NCI-H526 treated with DMSO at 0.1 percent for 48 hours (cell line): ENCODE data around the gene INF2.

Experiments used
- DNase-seq: peaks from one replicate; lab custom pipeline; 2025; lab: John Stamatoyannopoulos, UW

Gene INF2

GRCh38 chr14:104751539-104752422 lies 62.4 kb downstream of the INF2 start:
- DNase-seq = no peak

- DNase-seq = no peak
Observed at GRCh38 chr14:104752423-104752734, 63.0 kb downstream of the INF2 start.

- peak; percentile 99 for DNase-seq
Observed at GRCh38 chr14:104752735-104753527, 63.5 kb downstream of the INF2 start, which contains the start of gene SIVA1. TSS of gene SIVA1 (plus strand) at chr14:104753147. CDS start at chr14:104753202, 55 bp downstream.

- DNase-seq = no peak
Observed at GRCh38 chr14:104753528-104754212, 64.3 kb downstream of the INF2 start.

GRCh38 chr14:104754213-104754851 lies 64.9 kb downstream of the INF2 start:
- no peak for DNase-seq

GRCh38 chr14:104755621-104756020 lies 66.2 kb downstream of the INF2 start:
- DNase-seq = no peak

GRCh38 chr14:104756477-104757237 lies 67.2 kb downstream of the INF2 start:
- DNase-seq = no peak

GRCh38 chr14:104757238-104757585 lies 67.8 kb downstream of the INF2 start:
- no peak for DNase-seq

- no peak for DNase-seq
Observed at GRCh38 chr14:104757681-104758392, 68.4 kb downstream of the INF2 start.

GRCh38 chr14:104758981-104759969 lies 69.9 kb downstream of the INF2 start:
- no peak for DNase-seq

GRCh38 chr14:104765517-104765916 lies 76.1 kb downstream of the INF2 start:
- no peak for DNase-seq

- DNase-seq = no peak
Observed at GRCh38 chr14:104766256-104766862, 76.9 kb downstream of the INF2 start.

GRCh38 chr14:104766863-104767633 lies 77.6 kb downstream of the INF2 start:
- DNase-seq = no peak

- no peak for DNase-seq
Observed at GRCh38 chr14:104767634-104767918, 78.2 kb downstream of the INF2 start.

- DNase-seq = peak; percentile 32
Observed at GRCh38 chr14:104768437-104769323, 79.3 kb downstream of the INF2 start.

GRCh38 chr14:104769324-104770071 lies 80.1 kb downstream of the INF2 start:
- no peak for DNase-seq
